HuH-7 (cell line): Measurements from ENCODE around the gene PIP4K2A.
A peak's percentile ranks its signal among the peaks of the same experiment; 100 is the strongest.
"Not testable (repeated sequence)": the region's sequence is repeated elsewhere in the genome, so short reads cannot be mapped to it uniquely, and the experiment has no call there.

Source experiments
- DNase-seq: peaks from one replicate; pipeline ENCODE4 v3.0.0; 2011; ENCODE audit warnings: low spot score

The PIP4K2A gene

DNA sequence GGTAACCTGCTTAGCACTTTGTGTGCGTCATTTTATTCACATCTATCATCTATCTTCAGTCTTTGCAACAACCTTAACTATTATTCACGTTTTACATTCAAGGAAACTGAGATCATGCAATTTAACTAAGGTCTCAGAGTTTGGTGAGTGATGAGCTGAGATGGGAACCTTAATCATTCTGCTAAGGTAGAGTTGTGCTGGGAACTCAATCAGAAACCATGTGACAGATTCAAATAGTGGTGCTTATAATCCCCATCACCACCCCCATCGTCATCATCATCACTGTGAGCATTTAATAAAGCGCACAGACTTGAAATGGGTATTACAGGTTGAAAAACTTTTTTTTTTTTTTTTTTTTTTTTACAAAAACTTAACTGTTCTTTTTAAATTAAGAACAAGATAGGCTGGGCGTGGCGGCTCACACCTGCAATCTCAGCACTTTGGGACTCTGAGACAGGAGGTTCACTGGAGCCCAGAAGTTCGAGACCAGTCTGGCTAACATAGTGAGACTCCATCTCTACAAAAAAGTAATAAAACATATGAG is 160.9 kb downstream of the PIP4K2A start:
- DNase-seq: no peak

GRCh38 chr10:22552888-22553378 is 161.4 kb downstream of the PIP4K2A start:
- no peak for DNase-seq

- no peak for DNase-seq
These were observed 162.6 kb downstream of the PIP4K2A start for GRCh38 chr10:22551681-22552365.

DNA sequence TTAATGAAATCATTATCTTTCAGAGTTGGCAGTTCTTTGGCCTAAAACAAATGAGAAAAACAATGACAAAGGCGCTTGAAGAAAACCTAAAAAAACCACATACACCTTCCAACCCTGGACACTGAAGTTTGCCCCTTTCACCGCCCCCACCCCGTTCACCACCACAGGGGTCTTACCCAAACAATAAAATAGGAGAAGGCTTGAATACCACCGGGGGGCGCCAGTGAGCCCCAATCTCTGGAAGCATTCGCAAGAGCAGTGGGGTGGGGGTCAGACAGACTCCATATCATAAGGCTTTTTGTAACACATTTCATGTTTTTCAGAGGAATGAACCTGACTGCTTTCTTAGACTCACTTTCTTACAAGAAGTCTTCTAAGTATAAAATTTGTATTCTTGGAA is 163.6 kb downstream of the PIP4K2A start:
- peak; percentile 50 for DNase-seq

GRCh38 chr10:22548344-22548743 is 166.0 kb downstream of the PIP4K2A start:
- no peak for DNase-seq

DNA sequence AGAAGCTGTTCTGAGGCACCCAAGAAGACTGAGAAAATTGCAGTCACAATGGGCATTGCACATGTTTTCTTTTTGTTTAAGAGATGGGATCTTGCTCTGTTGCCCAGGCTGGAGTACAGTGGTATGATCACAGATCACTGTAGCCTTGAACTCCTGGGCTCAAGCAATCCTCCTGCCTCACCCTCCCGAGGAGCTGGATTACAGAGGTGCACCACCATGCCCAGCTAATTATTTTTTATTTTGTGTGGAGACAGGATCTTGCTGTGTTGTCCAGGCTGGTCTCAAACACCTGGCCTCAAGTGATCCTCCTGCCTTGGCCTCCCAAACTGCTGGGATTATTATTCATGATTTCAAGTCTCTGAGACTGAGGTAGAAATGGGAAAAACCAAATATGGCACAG is 168.7 kb downstream of the PIP4K2A start:
- DNase-seq: no peak

DNA sequence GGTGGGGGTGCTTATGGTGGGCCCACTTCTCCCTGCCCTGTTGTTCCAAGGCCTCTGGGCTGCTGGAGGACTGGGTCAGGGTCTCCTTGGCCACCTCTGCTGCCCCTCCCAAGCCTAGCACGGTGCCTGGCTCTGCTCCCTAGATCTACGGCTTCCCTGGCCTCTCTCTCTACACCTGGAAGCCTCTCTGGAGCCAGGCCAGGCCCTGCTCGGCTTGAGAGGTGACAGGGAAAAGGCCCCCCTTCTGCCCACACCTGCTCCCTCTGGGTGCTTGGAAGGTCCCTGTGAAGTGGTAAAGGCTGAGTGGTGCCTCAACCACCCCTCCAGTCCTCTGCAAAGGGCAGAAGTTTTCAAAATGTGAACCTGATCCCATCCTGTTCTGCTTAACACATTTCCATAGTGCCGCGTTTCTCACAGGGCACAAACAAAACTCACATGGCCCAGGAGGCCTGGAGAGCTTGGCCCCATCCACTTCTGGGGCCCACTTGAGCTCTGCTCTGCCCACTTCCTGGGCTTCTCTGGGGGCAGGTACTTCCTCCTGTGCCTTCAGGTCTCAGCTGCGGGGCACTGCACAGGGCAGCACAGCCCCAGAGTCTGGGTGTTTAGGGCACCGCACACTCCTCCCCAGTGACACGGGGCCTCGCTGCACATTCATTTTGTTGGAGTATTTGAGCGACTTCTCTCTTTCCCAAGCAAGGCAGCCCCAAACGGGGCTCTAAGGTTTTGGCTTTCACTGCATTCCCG is 169.9 kb downstream of the PIP4K2A start:
- DNase-seq: no peak

GRCh38 chr10:22542773-22543172 is 171.6 kb downstream of the PIP4K2A start:
- no peak for DNase-seq

GRCh38 chr10:22541900-22542299 is 172.5 kb downstream of the PIP4K2A start:
- no peak for DNase-seq

DNA sequence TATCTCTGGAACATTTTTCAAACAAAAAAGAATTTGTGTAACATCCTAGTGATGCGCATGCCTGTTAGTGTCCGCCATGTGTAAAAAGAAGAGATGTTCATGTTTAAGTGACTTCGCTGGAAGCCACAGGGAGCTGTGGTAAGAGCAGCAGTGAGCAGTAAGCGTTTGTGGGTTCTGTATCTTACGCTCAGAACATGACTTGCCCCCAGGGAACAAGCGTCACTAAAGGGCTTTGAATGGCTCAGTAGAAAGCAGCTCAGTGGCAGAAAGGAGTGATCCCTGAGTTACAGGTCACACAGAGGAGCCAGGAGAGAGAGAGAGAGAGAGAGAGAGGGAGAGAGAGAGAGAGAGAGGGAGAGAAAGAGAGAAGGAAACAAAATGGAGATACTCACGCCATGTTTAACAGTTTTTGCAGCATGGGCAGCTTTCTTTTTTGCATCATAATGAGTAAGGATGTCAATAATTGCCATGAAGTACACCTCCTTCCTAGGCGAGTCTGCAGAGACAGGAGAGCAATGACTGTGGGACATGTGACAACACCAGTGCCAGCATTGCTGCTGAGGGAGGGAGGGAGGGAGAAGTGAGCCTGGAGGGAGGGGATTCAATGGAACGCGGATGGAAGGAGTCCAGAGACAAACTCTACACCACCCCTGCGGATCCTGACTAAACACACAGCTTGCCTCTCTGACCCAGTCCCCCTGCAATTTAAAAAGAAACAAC is 174.6 kb downstream of the PIP4K2A start:
- no peak for DNase-seq

DNA sequence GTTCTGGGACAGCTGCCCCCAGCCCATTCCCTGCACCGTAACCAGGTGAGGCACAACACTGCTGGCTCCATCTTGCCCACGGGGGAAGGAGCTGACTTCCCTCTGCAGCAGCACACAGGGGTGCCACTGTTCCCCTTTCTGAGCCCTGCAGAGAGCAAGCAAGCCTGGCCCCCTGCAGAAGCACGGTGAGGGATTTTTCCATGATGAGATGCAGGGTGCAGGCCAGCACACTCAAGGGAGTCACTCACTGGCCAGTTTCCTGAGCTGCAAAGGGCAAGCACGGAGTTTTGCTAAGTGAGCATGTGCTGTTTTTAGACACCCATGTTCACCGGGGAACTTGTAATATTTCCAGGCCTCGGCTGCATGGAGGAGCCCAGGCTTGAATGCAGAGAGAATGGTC is 176.6 kb downstream of the PIP4K2A start:
- no peak for DNase-seq

DNA sequence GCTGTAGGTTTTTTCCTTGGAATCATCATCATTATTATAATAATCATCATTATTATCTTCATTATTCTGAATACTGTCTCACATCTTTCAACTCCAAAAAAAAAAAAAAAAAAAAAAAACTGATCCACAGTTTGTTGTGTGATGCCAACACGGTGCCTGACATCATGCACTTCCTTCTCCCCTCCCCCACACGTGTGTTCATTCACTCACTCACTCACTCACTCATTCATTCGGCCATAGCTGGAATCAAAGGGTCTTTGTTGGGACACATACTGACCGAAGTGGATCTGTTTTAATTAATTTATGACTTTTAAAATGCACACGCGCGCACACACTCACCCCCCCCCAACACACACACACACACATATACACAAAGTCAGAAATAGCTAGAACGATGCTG is 177.8 kb downstream of the PIP4K2A start:
- DNase-seq: no peak

- DNase-seq: peak; percentile 56
These were observed 179.4 kb downstream of the PIP4K2A start for GRCh38 chr10:22534849-22535604.

- no peak for DNase-seq
These were observed 182.9 kb downstream of the PIP4K2A start for GRCh38 chr10:22531441-22531840.

DNA sequence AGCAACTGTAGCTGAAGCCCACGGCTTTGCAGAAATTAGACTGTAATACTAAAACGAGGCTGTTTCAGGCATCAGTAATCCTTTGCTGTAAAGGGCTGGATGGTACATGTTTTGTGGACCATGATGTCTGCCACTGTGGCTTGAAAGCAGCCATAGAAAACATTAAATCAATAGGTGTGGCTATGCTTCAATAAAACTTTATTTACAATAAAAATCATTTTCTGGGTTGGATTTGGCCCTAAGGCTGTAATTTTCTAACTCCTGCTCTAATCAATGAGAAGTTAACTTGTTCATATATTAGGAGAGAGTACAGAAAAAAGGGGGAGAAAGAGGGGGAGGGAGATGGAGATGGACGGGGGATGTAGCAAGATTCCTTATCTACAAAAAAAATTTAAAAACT is 183.4 kb downstream of the PIP4K2A start:
- no peak for DNase-seq

DNA sequence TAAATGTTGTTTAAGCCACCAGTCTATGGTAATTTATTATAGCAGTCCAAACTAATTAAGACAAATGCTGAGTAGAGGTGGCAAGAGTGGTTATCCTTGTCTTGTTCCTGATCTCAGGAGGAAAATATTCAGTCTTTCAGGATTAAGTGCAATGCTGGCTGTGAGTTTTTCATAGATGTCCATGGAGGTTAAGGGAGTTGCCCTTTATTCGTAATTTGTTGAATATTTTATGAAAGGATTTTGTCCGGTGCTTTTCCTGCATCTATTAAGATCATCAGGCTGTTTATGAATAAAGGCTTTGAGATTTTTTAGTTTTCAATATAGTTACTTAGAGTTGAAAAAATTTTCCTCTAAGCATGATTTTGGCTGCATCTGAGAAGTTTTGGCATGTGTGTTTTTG is 186.9 kb downstream of the PIP4K2A start:
- no peak for DNase-seq

- DNase-seq: not testable (repeated sequence)
These were observed 190.0 kb downstream of the PIP4K2A start for GRCh38 chr10:22524333-22524732.

GRCh38 chr10:22520645-22521044 is 193.7 kb downstream of the PIP4K2A start:
- not testable (repeated sequence) for DNase-seq

DNA sequence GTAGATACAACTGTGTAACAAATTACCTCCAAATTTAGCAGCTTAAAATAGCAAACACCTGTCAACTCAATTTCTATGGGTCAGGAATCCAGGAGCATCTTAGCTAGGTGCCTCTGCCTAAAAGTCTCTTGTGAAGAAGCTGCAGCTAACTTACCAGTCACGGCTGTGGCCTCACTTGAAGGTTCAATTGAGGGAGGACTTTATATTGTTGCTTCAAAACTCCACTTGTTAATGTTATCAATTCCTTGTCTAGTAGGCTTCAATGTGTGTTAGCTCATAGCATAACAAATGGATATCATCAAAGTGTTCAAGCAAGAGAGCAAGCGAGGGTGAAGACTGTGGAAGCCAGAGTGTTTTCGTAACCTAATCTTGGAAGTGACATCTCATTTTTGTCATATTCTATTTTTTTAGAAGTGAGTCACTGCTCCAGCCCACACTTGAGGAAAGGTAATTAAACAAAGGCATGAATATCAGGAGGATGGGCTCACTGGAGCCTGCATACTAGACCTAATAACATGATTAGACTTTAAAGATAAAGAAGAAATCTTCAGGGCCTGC is 196.1 kb downstream of the PIP4K2A start:
- DNase-seq: no peak

DNA sequence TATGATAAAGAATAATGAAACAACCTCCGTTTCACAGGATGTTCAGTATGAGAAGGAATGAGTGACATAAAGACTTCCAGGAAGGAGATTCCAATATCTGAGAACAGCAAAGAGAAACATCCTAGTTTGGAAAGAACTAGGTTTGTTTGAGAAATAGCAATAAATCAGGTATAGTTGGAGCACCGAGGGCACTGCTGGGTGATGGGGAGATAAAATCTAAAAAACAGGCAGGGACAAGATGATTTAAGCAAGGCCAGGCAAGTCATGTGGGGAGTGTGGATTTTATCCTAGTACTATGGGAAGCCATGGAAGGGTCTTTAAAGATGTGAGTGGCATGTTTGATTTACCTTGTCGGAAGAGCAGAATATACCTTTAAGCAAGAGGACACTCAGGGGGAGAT is 199.4 kb downstream of the PIP4K2A start:
- no peak for DNase-seq

DNA sequence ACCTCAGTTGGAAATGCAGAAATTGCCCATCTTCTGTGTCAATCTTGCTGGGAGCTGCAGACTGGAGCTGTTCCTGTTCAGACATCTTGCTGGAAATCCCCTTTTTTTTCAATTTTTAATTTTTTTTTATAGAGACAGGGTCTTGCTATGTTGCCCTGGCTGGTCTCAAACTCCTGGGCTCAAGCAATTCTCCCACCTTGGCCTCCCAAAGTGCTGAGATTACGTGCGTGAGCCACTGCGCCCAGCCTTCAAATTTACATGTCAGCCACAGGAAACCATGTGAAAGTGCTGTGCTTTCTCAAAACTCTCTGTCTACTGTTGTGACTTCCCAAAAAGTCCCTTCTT is 200.0 kb downstream of the PIP4K2A start:
- not testable (repeated sequence) for DNase-seq
